SK-N-SH (cell line): Measurements from ENCODE around the gene PDGFC. TPM values are rescaled to one million over a fixed set of nuclear protein-coding genes. Genes with fewer than 3 reads are reported as not detected.

Experiments used
- CTCF ChIA-PET: fragments of 300-600, 350-600 bp; formaldehyde crosslinking; extraction: SDS; loops from one replicate; lab custom pipeline; 2021; lab: Yijun Ruan, JAX
- POLR2A ChIA-PET: fragments of 350-600 bp; sonication (Branson Sonifier 250); formaldehyde crosslinking; extraction: SDS; loops from one replicate; lab custom pipeline; 2020; ENCODE audit warnings: antibody characterized with exemption, inconsistent platforms; lab: Yijun Ruan, JAX
- DNase-seq: peaks from one replicate; pipeline ENCODE4 v3.0.0; 2012
- H2AFZ ChIP-seq: fragments of 200-600 bp; sonication (generic); 2 replicates; pipeline ENCODE4 v1.8.1; 2016; ENCODE audit warnings: antibody characterized with exemption, mild to moderate bottlenecking, low read depth
- H3F3A ChIP-seq: fragments of 200-600 bp; sonication (generic); replicated peaks from 2 replicates; pipeline ENCODE3; 2016; ENCODE audit warnings: antibody characterized with exemption, mild to moderate bottlenecking; ENCODE audit not compliant: insufficient read depth
- H3K27ac ChIP-seq, 2 experiments: fragments of 200-500 bp in 1 of 2; fragments of 200-600 bp in 1 of 2; sonication (Bioruptor generic) in 1 of 2; sonication (generic), shearing (Covaris generic) in 1 of 2; 2 replicates each; pipeline versions ENCODE4 v1.5.1 to v1.6.1; 2014 to 2016; ENCODE audit warnings: low read depth in 2 of 2, inconsistent platforms in 1 of 2, low read length in 1 of 2, mild to moderate bottlenecking in 1 of 2, mixed read lengths in 1 of 2
- H3K27me3 ChIP-seq: fragments of 200-600 bp; sonication (generic), shearing (Covaris generic); 2 replicates; pipeline ENCODE4 v1.6.1; 2016; ENCODE audit warnings: mixed run types; ENCODE audit not compliant: insufficient read depth
- H3K36me3 ChIP-seq, 2 experiments: fragments of 200-500 bp in 1 of 2; fragments of 200-600 bp in 1 of 2; sonication (Bioruptor generic) in 1 of 2; sonication (generic) in 1 of 2; replicated peaks in 1 of 2; 2 replicates each; pipeline versions ENCODE3 to v1.5.1; 2014 to 2016; ENCODE audit warnings: low read length in 1 of 2, mild to moderate bottlenecking in 1 of 2; ENCODE audit not compliant: insufficient read depth in 2 of 2, control insufficient read depth in 1 of 2
- H3K4me1 ChIP-seq, 2 experiments: fragments of 200-500 bp in 1 of 2; fragments of 200-600 bp in 1 of 2; sonication (Bioruptor generic) in 1 of 2; sonication (generic), shearing (Covaris generic) in 1 of 2; 2 replicates each; pipeline versions ENCODE4 v1.5.1 to v1.6.1; 2014 to 2016; ENCODE audit warnings: low read depth in 1 of 2, low read length in 1 of 2, mixed run types in 1 of 2; ENCODE audit not compliant: insufficient read depth in 2 of 2, control insufficient read depth in 1 of 2
- H3K4me2 ChIP-seq: fragments of 200-600 bp; sonication (generic), shearing (Covaris generic); 2 replicates; pipeline ENCODE4 v1.6.1; 2017; ENCODE audit warnings: mixed run types
- H3K4me3 ChIP-seq, 2 experiments: fragments of 200-500 bp in 1 of 2; fragments of 200-600 bp in 1 of 2; sonication (Bioruptor generic) in 1 of 2; sonication (generic), shearing (Covaris generic) in 1 of 2; 2 replicates each; pipeline versions ENCODE4 v1.5.1 to v1.8.1; 2014 to 2016; ENCODE audit warnings: low read depth in 2 of 2, inconsistent platforms in 1 of 2, low read length in 1 of 2, mild to moderate bottlenecking in 1 of 2, mixed read lengths in 1 of 2, moderate library complexity in 1 of 2
- H3K79me2 ChIP-seq: fragments of 200-600 bp; sonication (generic); 2 replicates; pipeline ENCODE4 v1.8.1; 2017; ENCODE audit warnings: mild to moderate bottlenecking; ENCODE audit not compliant: insufficient read depth
- H3K9ac ChIP-seq: fragments of 200-600 bp; sonication (generic); 2 replicates; pipeline ENCODE4 v1.6.1; 2017; ENCODE audit warnings: mixed run types
- H3K9me2 ChIP-seq: fragments of 200-600 bp; sonication (generic); 2 replicates; pipeline ENCODE4 v1.6.1; 2017; ENCODE audit warnings: mixed run types
- H3K9me3 ChIP-seq: fragments of 200-600 bp; sonication (generic); 2 replicates; pipeline ENCODE4 v1.6.1; 2017; ENCODE audit warnings: mixed run types, mild to moderate bottlenecking, moderate library complexity
- H4K20me1 ChIP-seq: fragments of 200-600 bp; sonication (generic); 2 replicates; pipeline ENCODE4 v1.6.1; 2017; ENCODE audit warnings: mild to moderate bottlenecking, mixed run types; ENCODE audit not compliant: insufficient read depth
- EP300 ChIP-seq, 2 experiments: IDR thresholded peaks; 2 replicates each; pipeline versions ENCODE4 v1.4.0 to v1.6.1; 2012; ENCODE audit warnings: borderline replicate concordance in 1 of 2, low read depth in 1 of 2, low read length in 1 of 2
- FOXJ3 ChIP-seq: sonication (generic); formaldehyde crosslinking; IDR thresholded peaks from 2 replicates; pipeline ENCODE4 v1.5.1; 2020; ENCODE audit warnings: mild to moderate bottlenecking, missing genetic modification reagents
- FOXM1 ChIP-seq: IDR thresholded peaks from 2 replicates; pipeline ENCODE4 v1.4.0; 2012; ENCODE audit warnings: low read depth, mild to moderate bottlenecking
- GABPA ChIP-seq: IDR thresholded peaks from 2 replicates; pipeline ENCODE4 v1.4.0; 2012; ENCODE audit warnings: low read depth, mild to moderate bottlenecking
- JUND ChIP-seq: IDR thresholded peaks from 2 replicates; pipeline ENCODE4 v1.4.0; 2012
- MEF2A ChIP-seq: IDR thresholded peaks from 2 replicates; pipeline ENCODE4 v1.4.0; 2012; ENCODE audit warnings: low read depth, borderline replicate concordance
- MXI1 ChIP-seq: IDR thresholded peaks from 2 replicates; pipeline ENCODE4 v1.6.1; 2012; ENCODE audit warnings: mild to moderate bottlenecking, low read depth, low read length, improper control_type of control experiment
- NRF1 ChIP-seq: IDR thresholded peaks from 2 replicates; pipeline ENCODE4 v1.6.1; 2012; ENCODE audit warnings: low read depth, mild to moderate bottlenecking, low read length
- RAD21 ChIP-seq: IDR thresholded peaks from 2 replicates; pipeline ENCODE4 v1.6.1; 2012; ENCODE audit warnings: mild to moderate bottlenecking, low read length
- RCOR1 ChIP-seq: fragments of 150-350 bp; IDR thresholded peaks from 2 replicates; pipeline ENCODE4 v1.6.1; 2017; ENCODE audit warnings: antibody characterized with exemption, low read length
- USF2 ChIP-seq: fragments of 150-350 bp; IDR thresholded peaks from 2 replicates; pipeline ENCODE4 v1.6.1; 2017; ENCODE audit warnings: antibody characterized with exemption, low read length, low read depth, borderline replicate concordance
- WGBS: methylation state at CpG from one replicate; pipeline ENCODE4 v1.1.6; 2017; ENCODE audit warnings: low lambda C conversion rate; 5-methylcytosine and 5-hydroxymethylcytosine counted together
- polyA plus RNA-seq, 3 experiments: library from polyadenylated mRNA; depleted of rRNA; stranded (reverse); fragments of >200 nt; gene quantifications; 2 replicates each; pipeline ENCODE4 v1.2.3, GENCODE V29; 2012
- TF ChIP-seq, protein P1 (sequence below): fragments of 200-600 bp; sonication (generic); IDR thresholded peaks from 2 replicates; pipeline ENCODE4 v1.6.1; 2017; ENCODE audit warnings: antibody characterized with exemption, mild to moderate bottlenecking, moderate library complexity
- TF ChIP-seq, protein P2 (sequence below): fragments of 150-350 bp; IDR thresholded peaks from 2 replicates; pipeline ENCODE4 v1.6.1; 2016; ENCODE audit warnings: mild to moderate bottlenecking, low read depth, low read length
- TF ChIP-seq, protein P3 (sequence below): IDR thresholded peaks from 2 replicates; pipeline ENCODE4; 2012
- TF ChIP-seq, protein P4 (sequence below): IDR thresholded peaks from 2 replicates; pipeline ENCODE4 v1.4.0; 2012; ENCODE audit warnings: low read depth

The PDGFC gene
- polyA plus RNA-seq, 1 of the 3 experiments (the other 2 are of a cell fraction) = 29.8 TPM

DNA sequence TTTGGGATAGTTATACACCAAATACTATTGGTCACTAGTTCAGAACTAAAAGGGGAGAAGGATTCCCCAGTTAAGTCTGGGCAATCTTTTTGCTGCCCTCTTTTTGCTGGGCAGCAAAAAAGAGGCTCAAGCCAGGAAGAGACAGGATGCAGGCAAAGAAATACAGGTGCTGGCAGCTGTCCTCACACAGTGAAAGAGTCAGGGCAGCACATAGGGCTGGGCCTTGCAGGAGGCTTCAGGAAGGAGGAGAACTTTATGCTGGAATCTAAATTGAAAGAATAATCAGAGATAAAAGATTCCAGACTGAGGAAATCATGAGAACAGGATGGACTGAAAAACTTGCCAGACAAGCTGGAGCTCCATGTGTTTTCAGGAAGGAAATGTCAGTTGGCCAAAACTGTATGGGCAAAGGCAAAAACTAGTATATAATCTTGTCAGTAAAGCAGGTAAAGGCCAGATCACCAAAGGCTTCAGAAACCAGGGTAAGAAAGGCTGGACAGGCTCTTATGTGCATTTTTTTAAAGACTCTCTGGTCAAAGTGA is 46.8 kb downstream of the PDGFC start:
- CTCF ChIA-PET = no interaction called here
- Histone ChIP-seq H3K9me3 (no peaks in the 10 kb centered on the region), H3K4me1 (peaks cover 0 to 10% of the 10 kb centered on the region in 2 experiments; a peak in 1 of 4 replicates), H3F3A (peaks cover 4% of the 10 kb centered on the region), H3K4me2 (no peak overlapping the region), H3K79me2 (peaks cover 99% of the 10 kb centered on the region), H3K27me3 (no peaks in the 10 kb centered on the region), H3K9ac (no peak overlapping the region), H3K9me2 (no peaks in the 10 kb centered on the region), H3K4me3 (no peak overlapping the region), H4K20me1 (0 out of 2 replicates have a peak, but pooled peaks cover 4% of the 10 kb centered on the region), H3K36me3 (peaks cover 0 to 8% of the 10 kb centered on the region in 2 experiments), H3K27ac (no peak overlapping the region; a peak in 1 of 4 replicates), H2AFZ (no peak overlapping the region)
- TF ChIP-seq NRF1 = no peak
- no peak for DNase-seq
- POLR2A ChIA-PET = no interaction called here

DNA sequence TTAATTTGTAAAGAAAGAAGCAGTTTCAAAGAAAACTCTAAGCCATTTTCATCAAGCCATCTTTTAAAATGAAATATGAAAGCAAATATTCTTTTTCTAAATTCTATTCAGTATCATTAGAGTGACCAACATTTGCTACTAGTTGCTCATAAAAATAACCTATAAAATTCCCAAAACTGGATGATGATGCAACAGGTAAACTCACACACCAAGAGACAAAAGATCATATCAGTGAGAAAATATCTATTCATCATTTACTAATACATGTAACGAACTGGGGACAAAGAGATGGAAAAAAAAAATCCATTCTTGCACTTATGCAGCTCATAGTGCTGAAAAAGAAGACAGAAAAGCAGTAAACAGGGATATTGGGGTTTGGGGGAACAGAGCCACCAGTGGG is 48.1 kb downstream of the PDGFC start:
- ChIA-PET CTCF (no interaction called here), POLR2A (no interaction called here)

GRCh38 chr4:156915221-156915620 is 56.4 kb downstream of the PDGFC start:
- Histone ChIP-seq H2AFZ (no peak overlapping the region), H3K79me2 (peaks cover 100% of the 10 kb centered on the region), H3K9me3 (no peaks in the 10 kb centered on the region), H3K4me2 (no peak overlapping the region), H3F3A (no peaks in the 10 kb centered on the region), H3K9me2 (no peaks in the 10 kb centered on the region), H3K4me1 (no peaks in the 10 kb centered on the region), H3K4me3 (no peak overlapping the region), H4K20me1 (peaks cover 3% of the 10 kb centered on the region; the same call in 1 of the 2 replicates), H3K36me3 (peaks cover 0 to 4% of the 10 kb centered on the region in 2 experiments), H3K9ac (no peak overlapping the region), H3K27me3 (no peaks in the 10 kb centered on the region), H3K27ac (no peak overlapping the region)
- POLR2A ChIA-PET = no interaction called here
- DNase-seq = no peak
- TF ChIP-seq NRF1 (no peak), FOXJ3 (CRISPR knock-in tag) (no peak), MXI1 (no peak), JUND (no peak), RCOR1 (no peak), EP300 (IDR thresholded peaks at IDR 0.05; ENCODE audit: borderline replicate concordance in 1 of 2, low read depth in 1 of 2, low read length in 1 of 2) (no peak), MEF2A (no peak), GABPA (no peak), RAD21 (no peak), USF2 (no peak), FOXM1 (no peak)
- TF ChIP-seq, protein P1, sequence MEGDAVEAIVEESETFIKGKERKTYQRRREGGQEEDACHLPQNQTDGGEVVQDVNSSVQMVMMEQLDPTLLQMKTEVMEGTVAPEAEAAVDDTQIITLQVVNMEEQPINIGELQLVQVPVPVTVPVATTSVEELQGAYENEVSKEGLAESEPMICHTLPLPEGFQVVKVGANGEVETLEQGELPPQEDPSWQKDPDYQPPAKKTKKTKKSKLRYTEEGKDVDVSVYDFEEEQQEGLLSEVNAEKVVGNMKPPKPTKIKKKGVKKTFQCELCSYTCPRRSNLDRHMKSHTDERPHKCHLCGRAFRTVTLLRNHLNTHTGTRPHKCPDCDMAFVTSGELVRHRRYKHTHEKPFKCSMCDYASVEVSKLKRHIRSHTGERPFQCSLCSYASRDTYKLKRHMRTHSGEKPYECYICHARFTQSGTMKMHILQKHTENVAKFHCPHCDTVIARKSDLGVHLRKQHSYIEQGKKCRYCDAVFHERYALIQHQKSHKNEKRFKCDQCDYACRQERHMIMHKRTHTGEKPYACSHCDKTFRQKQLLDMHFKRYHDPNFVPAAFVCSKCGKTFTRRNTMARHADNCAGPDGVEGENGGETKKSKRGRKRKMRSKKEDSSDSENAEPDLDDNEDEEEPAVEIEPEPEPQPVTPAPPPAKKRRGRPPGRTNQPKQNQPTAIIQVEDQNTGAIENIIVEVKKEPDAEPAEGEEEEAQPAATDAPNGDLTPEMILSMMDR = no peak
- TF ChIP-seq, protein P2, sequence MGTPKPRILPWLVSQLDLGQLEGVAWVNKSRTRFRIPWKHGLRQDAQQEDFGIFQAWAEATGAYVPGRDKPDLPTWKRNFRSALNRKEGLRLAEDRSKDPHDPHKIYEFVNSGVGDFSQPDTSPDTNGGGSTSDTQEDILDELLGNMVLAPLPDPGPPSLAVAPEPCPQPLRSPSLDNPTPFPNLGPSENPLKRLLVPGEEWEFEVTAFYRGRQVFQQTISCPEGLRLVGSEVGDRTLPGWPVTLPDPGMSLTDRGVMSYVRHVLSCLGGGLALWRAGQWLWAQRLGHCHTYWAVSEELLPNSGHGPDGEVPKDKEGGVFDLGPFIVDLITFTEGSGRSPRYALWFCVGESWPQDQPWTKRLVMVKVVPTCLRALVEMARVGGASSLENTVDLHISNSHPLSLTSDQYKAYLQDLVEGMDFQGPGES = no peak
- TF ChIP-seq, protein P3, sequence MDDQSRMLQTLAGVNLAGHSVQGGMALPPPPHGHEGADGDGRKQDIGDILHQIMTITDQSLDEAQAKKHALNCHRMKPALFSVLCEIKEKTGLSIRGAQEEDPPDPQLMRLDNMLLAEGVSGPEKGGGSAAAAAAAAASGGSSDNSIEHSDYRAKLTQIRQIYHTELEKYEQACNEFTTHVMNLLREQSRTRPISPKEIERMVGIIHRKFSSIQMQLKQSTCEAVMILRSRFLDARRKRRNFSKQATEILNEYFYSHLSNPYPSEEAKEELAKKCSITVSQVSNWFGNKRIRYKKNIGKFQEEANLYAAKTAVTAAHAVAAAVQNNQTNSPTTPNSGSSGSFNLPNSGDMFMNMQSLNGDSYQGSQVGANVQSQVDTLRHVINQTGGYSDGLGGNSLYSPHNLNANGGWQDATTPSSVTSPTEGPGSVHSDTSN = no peak
- TF ChIP-seq, protein P4, sequence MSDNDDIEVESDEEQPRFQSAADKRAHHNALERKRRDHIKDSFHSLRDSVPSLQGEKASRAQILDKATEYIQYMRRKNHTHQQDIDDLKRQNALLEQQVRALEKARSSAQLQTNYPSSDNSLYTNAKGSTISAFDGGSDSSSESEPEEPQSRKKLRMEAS = no peak
- 84% methylated on average over 2 of the region's 2 CpGs for WGBS
- CTCF ChIA-PET = no interaction called here

More for the DNA sequence above, 48.1 kb downstream of the PDGFC start:
- Histone ChIP-seq H3F3A (peaks cover 4% of the 10 kb centered on the region), H4K20me1 (0 out of 2 replicates have a peak, but pooled peaks cover 4% of the 10 kb centered on the region), H3K4me2 (no peak overlapping the region), H3K9ac (no peak overlapping the region), H3K9me2 (no peaks in the 10 kb centered on the region), H3K27ac (no peak overlapping the region), H3K27me3 (no peaks in the 10 kb centered on the region), H2AFZ (no peak overlapping the region), H3K9me3 (no peaks in the 10 kb centered on the region), H3K36me3 (peaks cover 0 to 6% of the 10 kb centered on the region in 2 experiments), H3K4me3 (no peak overlapping the region), H3K79me2 (peaks cover 99% of the 10 kb centered on the region), H3K4me1 (0 out of 4 replicates have a peak, but pooled peaks cover 0 to 5% of the 10 kb centered on the region in 2 experiments)
- 56% methylated on average over 1 of the region's 1 CpG for WGBS
- TF ChIP-seq RCOR1 = no peak
- DNase-seq = no peak
